Effector memory CD8-positive, alpha-beta T cell (primary cell): ENCODE data around the gene NELFB.

Experiments used
- ATAC-seq: fragments of 150-1000 bp; cut with Tn5 transposase; replicated peaks from 2 replicates; pipeline ENCODE4 v1.10.0; 2021; ENCODE audit warnings: mild to moderate bottlenecking, moderate library complexity
- DNase-seq, 3 experiments: peaks; one replicate each; pipeline ENCODE4 v3.0.0; 2021
- H3K27ac Mint-ChIP-seq, 2 donors: one replicate each; pipeline ENCODE4 v1.8.0; 2022; ENCODE audit warnings: mild to moderate bottlenecking in 2 of 2, mixed read lengths in 2 of 2, moderate library complexity in 2 of 2
- H3K27me3 Mint-ChIP-seq, 2 donors: one replicate each; pipeline ENCODE4 v1.8.0; 2022; ENCODE audit warnings: mixed read lengths in 2 of 2
- H3K36me3 Mint-ChIP-seq: one replicate; pipeline ENCODE4 v1.8.0; 2022; ENCODE audit warnings: mild to moderate bottlenecking, moderate library complexity, mixed read lengths; ENCODE audit not compliant: insufficient read depth
- H3K4me1 Mint-ChIP-seq, 2 donors: one replicate each; pipeline ENCODE4 v1.8.0; 2022; ENCODE audit warnings: low read depth in 2 of 2, mixed read lengths in 2 of 2
- H3K4me3 Mint-ChIP-seq, 2 donors: one replicate each; pipeline ENCODE4 v1.8.0; 2022; ENCODE audit warnings: mild to moderate bottlenecking in 2 of 2, mixed read lengths in 2 of 2, moderate library complexity in 2 of 2
- H3K9me3 Mint-ChIP-seq, 2 donors: one replicate each; pipeline ENCODE4 v1.8.0; 2022; ENCODE audit warnings: mixed read lengths in 2 of 2

NELFB gene

DNA sequence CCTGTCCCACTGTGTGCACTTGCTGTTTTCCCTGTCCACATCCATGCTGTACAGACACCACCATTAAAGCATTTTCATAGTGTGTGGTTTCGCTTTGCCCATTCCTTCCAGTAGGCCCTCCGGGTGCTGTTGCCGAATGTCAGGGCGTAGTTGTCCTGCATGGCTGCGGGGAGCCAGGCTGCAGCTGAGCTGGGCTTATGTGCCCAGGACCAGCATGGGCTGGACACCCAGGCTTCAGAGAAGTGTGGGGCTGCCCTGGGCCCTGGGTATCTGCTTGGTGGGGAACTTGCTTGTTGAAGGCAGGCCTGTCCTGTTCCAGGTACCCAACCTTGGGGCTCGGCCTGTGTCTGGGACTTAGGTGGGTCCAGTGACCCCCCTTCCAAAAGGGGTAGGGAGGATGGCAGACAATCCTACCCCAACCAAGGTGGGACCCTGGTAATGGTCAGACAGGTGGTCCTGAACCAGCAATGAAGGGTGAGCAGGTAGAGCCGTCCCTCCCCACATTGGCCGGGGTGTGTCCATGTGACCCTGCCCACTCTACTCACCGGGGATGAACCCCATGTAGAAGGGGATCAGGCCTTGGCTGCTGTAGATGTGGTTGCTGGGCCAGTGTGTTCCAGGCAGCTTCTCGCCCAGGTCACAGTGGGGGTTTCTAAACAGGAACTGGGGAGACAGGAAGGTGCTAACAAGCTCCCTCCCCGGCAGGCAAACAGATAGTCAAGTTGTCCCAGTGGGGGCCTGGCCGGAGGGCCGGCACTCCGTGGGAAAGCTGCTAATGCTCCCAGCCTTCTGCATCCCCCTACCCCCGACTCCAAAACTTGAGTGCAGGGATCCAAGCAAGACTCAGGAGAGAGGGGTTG lies 11.3 kb upstream of the NELFB start:
- Mint-ChIP-seq H3K4me3 (peak overlapping the region; percentile 13 to 53), H3K9me3 (no peaks in the 10 kb centered on the region), H3K4me1 (peaks cover 18 to 19% of the 10 kb centered on the region in 2 donors), H3K36me3 (peaks cover 38% of the 10 kb centered on the region), H3K27ac (peak overlapping the region in 1 of 2 donors; percentile 93), H3K27me3 (no peaks in the 10 kb centered on the region)
- DNase-seq: no peak
- no peak for ATAC-seq

DNA sequence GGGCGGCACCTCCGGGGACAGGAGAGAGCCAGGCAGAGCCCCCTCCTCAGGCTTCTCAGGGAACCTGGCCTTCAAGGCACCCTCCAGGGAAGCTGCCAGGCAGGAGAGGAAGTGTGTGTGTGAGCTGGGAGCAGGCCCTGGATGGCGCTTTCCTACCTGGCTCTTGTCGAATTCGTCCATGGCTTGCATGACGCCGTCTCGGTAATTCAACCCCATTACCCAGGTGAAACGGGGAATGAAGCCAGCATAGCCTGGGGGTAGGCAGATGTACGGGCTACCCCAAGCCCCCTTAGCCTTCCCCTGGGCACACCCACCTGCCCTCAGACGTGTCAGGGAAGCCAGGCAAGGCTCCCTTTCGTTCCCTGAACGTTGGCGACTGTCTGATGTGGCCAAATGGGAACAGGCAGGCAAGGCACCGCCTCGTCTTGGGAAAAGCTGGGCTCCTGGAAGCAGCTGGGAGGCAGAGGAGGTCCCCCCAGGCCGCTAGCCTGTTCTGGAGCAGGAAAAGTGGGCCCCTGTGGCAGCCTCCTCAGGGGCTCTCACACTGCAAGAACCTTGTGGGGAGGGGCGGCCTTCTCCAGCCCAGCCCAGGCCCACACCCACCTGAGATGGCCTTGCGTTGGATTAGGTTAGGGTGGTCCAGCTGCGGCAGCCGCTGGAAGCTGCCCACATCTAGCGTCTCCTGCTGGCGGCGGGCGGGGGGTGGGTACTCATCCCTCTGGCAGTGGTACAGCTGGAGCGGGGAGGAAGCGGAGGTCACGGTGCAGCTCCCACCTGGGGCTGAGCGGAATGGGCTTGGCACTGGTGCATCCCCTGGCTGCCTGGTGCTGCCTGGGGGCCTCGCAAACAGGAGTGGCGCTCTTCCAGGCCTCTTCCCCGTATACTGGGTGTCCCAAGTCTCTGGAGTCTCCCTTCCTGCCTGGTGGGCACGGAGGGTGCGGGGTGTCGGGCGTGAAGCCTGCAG lies 10.4 kb upstream of the NELFB start:
- no peak for DNase-seq
- no peak for ATAC-seq
- Mint-ChIP-seq H3K27ac (peak overlapping the region in 1 of 2 donors; percentile 93), H3K9me3 (no peaks in the 10 kb centered on the region), H3K4me1 (peaks cover 14 to 15% of the 10 kb centered on the region in 2 donors), H3K36me3 (peaks cover 34% of the 10 kb centered on the region), H3K4me3 (peak overlapping the region in 1 of 2 donors; percentile 53), H3K27me3 (no peaks in the 10 kb centered on the region)

DNA sequence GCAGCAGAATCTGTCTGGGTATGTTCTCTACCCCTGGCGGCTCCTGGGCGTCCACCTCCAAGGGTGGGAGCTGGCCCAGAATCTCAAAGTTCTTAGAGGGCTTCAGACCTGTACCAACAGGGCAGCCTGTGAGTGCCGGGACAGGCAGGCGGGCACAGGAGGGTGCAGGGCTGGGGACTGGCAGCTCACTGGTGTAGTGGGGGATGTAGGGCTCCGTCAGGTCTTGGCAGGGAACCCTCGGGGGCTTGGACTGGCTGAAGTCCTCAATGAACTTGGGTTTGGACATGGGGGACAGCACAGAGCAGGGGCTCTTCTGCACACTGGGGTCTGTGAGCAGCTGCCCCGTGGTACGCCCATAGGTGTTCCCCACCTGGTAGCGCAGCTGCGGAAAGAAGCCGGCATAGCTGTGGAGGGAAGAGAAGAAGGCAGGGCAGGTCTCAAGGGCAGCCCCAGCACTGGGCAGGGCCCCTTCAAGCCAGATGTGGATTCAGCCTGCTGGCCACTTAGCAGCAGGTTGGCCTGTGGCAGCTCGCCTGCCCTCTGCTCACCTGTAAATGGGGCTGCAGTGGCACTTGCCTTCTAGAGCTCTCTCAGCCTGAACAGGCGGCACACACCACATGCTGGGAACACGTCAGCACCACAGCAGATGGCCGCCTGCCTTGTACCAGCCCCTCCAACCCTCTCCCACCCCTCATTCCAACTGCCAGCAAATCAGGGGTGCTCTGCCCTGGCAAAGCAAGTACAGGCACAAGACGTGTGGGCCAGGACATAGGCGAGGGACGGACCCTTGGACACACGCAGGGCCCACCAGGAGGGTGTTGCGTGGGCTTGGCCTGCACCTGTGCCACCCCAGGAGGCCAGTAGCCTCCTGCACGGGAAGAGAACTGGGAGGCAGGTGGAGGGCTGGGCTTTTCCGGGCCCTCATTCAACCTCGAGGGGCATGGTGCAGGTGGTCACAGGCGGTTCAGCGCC lies 9.4 kb upstream of the NELFB start:
- Mint-ChIP-seq H3K27ac (no peak overlapping the region), H3K4me3 (no peak overlapping the region), H3K27me3 (no peaks in the 10 kb centered on the region), H3K9me3 (no peaks in the 10 kb centered on the region), H3K4me1 (peaks cover 14 to 15% of the 10 kb centered on the region in 2 donors), H3K36me3 (peaks cover 33% of the 10 kb centered on the region)
- DNase-seq (no peak), ATAC-seq (no peak)

DNA sequence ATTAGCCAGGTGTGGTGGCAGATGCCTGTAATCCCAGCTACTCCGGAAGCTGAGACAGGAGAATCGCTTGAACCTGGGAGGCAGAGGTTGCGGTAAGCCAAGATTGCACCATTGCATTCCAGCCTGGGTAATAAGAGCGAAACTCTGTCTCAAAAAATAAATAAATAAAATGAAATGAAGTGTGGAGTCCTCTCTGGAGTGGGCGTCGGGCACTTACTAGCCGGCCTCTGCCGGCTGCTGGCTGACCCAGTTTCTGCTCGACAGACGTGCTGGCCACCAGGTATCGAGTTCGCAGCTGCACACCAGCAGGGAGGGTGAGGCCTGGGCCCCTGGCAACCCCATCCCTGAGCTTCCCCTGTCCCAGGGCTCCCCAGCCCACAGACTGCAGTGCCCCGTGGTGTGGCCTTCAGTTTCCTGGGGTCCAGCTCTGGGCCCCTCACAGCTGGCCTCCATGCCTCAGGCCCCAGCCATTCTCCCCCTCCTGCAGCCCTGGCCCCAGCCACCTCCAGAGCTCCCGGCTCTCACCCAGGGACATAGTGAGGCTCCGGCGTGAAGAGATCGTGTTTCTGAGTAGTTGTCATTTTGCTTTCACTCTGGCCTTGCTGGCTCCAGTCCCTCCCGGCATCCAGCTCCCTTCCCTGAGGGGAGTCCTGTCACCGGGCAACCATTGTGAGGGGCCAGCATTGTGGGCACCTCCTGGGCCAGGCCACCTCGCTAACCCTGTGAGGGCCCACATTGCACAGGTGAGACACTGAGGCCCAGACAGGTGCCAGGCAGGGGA lies 7.8 kb upstream of the NELFB start:
- Mint-ChIP-seq H3K27ac (no peak overlapping the region), H3K9me3 (no peaks in the 10 kb centered on the region), H3K27me3 (no peaks in the 10 kb centered on the region), H3K4me1 (peaks cover 8 to 10% of the 10 kb centered on the region in 2 donors), H3K4me3 (no peak overlapping the region), H3K36me3 (peaks cover 19% of the 10 kb centered on the region)
- ATAC-seq (no peak), DNase-seq (no peak)

DNA sequence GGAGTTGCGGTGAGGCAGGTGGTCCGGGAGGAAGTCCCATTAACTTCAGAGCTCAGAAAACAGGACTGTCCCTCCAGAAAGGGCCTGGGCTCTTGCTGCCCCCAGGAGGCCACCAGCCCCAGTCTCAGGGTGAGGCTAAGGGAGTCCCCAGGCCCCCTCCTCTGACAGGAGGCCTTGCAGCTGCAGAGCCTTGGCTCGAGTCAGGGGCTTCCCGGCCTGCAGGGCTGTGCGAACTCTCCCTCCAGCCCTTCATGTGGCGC lies 7.3 kb upstream of the NELFB start:
- Mint-ChIP-seq H3K4me1 (peaks cover 7 to 8% of the 10 kb centered on the region in 2 donors), H3K27ac (no peak overlapping the region)

DNA sequence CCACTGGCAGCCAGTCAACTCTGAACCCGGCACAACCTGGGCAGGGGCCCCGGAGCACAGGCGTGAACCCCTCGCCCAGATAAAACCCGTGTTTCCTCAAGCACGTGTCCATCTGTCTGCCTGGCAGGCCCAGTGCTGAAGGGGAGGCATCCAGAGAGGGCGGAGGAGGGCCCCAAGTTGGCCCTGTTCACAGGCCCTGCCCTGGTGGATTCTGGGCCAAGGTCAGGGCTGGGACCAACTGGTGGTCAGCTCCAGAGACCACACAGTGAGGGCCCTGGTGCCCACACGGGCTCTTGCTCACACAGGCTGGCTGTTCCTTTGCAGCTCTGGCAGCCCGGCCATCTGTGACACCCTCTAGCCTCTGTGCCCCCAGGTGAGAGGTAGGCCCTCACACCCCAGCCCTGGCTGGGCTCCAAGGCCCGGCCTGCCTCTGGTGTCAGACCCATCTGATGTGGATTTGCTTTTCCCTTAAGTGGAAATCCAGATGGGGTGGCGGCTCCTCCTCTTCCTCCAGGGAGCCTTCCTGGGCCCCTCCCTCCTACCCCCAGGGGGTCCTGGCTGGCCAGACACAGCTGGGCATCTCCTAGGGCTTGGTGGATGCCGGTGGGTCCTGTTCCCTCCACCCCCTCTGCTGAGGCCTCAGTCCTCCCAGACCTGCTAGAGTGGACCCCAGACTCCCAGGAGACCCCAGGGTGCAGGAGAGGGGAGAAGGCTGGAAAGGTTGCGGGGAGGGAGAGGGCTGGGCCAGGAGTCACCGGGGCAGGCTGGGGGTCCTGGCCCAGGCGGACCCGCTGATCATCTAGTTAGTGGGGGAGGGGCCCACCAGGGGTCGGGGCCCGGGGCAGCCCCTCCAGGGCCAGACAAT lies 4.6 kb upstream of the NELFB start:
- DNase-seq (no peak), ATAC-seq (no peak)
- Mint-ChIP-seq H3K9me3 (no peaks in the 10 kb centered on the region), H3K27ac (no peak overlapping the region), H3K4me1 (peaks cover 5 to 7% of the 10 kb centered on the region in 2 donors), H3K4me3 (no peak overlapping the region), H3K27me3 (no peaks in the 10 kb centered on the region), H3K36me3 (peaks cover 4% of the 10 kb centered on the region)

More for the DNA sequence above, 7.3 kb upstream of the NELFB start:
- H3K4me3 Mint-ChIP-seq: no peak overlapping the region
- peaks cover 14% of the 10 kb centered on the region for H3K36me3 Mint-ChIP-seq
- ATAC-seq (no peak), DNase-seq (no peak)
- no peaks in the 10 kb centered on the region for H3K27me3 Mint-ChIP-seq
- no peaks in the 10 kb centered on the region for H3K9me3 Mint-ChIP-seq

DNA sequence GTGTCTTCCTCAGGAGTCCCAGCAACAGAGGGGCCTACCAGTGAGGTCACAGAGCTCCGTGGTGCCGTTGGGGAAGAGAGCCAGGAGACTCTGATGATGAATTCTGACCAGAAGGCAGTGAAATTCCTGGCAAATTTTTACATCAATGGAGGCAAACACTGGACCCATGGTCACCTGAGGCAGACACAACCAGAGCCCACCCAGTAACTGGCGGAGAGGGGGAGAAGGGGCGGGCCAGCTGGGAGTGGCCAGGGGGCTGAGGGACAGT lies 4.0 kb upstream of the NELFB start, which contains the start of gene STPG3:
Gene STPG3, plus strand, starts transcription at position 93 of the 268 bp plus-strand sequence. Its CDS starts 1 bp downstream, at position 94.
- no peak within 1 kb of the TSS for H3K27ac Mint-ChIP-seq
- no peak for DNase-seq
- H3K27me3 Mint-ChIP-seq: no peaks in the 10 kb centered on the region
- no peaks in the 10 kb centered on the region for H3K9me3 Mint-ChIP-seq
- ATAC-seq: no peak
- H3K4me3 Mint-ChIP-seq: no peak within 1 kb of the TSS
- H3K4me1 Mint-ChIP-seq: peaks cover 5 to 7% of the 10 kb centered on the region in 2 donors
- peaks cover 10% of the 10 kb centered on the region for H3K36me3 Mint-ChIP-seq

- Mint-ChIP-seq H3K27ac (no peak overlapping the region), H3K4me1 (peaks cover 5 to 11% of the 10 kb centered on the region in 2 donors)
- ATAC-seq: no peak
These were observed 3.4 kb upstream of the NELFB start for GRCh38 chr9:137251490-137252268.

DNA sequence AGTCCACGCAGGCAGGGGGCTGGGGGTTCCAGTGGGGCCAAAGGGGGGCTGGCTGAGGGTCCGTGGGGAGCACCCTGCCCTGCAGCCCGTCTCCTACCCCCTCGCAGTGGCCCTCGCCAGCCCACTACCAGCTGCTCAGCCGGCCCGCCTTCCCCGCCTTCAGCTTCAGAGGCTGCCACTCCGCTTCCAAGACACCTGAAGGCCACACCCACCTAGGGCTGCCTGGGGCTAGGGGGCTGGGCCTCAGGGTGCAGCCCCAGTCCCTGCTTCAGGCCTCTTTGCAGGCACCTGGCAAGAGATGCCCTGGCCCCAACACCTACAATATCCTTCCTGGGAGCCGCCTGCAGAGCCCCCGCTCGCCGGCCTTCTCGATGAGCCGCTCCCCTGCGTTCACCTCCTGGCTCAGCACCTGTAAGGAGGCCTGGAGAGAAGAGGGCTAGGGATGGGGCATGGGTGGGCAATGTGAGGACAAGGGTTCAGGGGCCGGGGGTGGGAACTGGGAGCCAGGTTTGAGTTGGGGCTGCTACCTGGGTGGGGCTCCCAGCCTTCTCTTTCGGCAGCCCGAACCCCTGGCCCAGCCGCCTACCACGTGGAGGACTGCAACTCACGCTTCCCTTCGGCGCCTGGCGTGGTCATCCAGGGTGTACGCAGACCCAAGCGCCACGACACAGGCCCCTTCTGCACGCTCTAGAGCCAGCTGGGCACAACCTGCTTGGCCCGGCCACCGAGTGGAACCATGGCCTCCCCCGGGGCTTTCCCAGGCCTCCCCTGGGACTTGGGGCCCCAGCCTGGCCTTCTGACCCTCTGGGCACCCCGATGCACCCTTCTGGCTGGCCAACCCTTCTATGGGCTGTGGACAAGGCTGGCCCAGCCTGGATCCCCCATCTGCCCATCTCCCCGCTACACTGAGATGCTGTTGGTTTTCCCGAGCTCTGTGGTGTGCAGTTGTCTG lies 2.3 kb upstream of the NELFB start:
- Mint-ChIP-seq H3K36me3 (peaks cover 20% of the 10 kb centered on the region), H3K4me3 (peak overlapping the region in 1 of 2 donors; percentile 91), H3K4me1 (peaks cover 5 to 11% of the 10 kb centered on the region in 2 donors), H3K27ac (no peak overlapping the region), H3K27me3 (no peaks in the 10 kb centered on the region), H3K9me3 (no peaks in the 10 kb centered on the region)
- no peak for DNase-seq
- ATAC-seq: no peak

More at GRCh38 chr9:137251490-137252268, 3.4 kb upstream of the NELFB start:
- no peaks in the 10 kb centered on the region for H3K9me3 Mint-ChIP-seq
- H3K4me3 Mint-ChIP-seq: no peak overlapping the region
- no peak for DNase-seq
- no peaks in the 10 kb centered on the region for H3K27me3 Mint-ChIP-seq
- H3K36me3 Mint-ChIP-seq: peaks cover 15% of the 10 kb centered on the region

- H3K36me3 Mint-ChIP-seq: peaks cover 30% of the 10 kb centered on the region
- H3K27ac Mint-ChIP-seq: peak overlapping the region in 1 of 2 donors; percentile 65
- DNase-seq (no peak), ATAC-seq (no peak)
- no peaks in the 10 kb centered on the region for H3K27me3 Mint-ChIP-seq
- H3K4me1 Mint-ChIP-seq: peaks cover 5 to 11% of the 10 kb centered on the region in 2 donors
- H3K9me3 Mint-ChIP-seq: no peaks in the 10 kb centered on the region
- peak overlapping the region; percentile 85 to 91 for H3K4me3 Mint-ChIP-seq
These were observed 1.2 kb upstream of the NELFB start for GRCh38 chr9:137253717-137254623.
